CD4-positive, alpha-beta T cell treated with Interleukin-1 beta for 1 hour (primary cell): ENCODE results near the gene CLEC11A.
"Not testable (repeated sequence)": the region's sequence is repeated elsewhere in the genome, so short reads cannot be mapped to it uniquely, and the experiment has no call there.

Source experiments
- DNase-seq, 2 donors: peaks; one replicate each; pipeline ENCODE4 v3.0.0-alpha.2; 2020 to 2022

Gene CLEC11A

DNA sequence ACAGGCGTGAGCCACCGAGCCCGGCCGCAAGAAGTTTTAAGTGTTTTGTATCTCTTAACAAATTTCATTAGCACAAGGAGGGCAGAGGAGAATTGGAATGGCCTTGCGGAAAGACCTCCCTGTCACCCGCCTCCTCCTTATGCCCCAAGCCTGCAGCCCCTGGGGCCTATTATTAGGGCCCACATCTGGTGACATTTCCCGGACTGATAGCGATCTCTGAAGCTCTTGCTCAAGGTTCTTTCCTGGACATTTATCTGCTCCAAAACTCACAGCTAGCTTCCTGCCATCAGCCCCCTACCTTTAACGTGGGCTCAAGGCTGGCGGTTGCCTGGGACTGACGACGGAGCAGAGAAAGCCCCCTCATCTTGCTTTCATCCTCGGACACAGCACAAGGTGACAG is 40.4 kb downstream of the CLEC11A start:
- not testable (repeated sequence) for DNase-seq

DNA sequence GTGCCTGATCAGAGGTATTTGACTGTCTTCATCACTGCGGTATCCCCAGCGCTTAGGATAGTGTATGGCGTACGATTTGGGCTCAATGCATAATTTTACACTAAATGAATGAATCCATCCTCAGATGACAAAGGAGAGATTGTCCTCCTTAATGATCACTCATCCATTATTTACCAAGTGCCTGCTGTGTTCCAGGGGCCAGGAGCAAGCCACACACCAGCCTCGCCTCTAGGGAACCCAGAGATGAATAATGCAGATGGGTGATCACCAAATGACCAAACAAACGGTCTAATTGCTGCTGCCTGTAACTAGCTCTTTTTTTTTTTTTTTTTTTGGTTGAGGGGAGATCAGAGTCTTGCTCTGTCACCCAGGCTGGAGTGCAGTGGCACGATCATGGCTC is 41.2 kb downstream of the CLEC11A start:
- DNase-seq, result no peak

DNA sequence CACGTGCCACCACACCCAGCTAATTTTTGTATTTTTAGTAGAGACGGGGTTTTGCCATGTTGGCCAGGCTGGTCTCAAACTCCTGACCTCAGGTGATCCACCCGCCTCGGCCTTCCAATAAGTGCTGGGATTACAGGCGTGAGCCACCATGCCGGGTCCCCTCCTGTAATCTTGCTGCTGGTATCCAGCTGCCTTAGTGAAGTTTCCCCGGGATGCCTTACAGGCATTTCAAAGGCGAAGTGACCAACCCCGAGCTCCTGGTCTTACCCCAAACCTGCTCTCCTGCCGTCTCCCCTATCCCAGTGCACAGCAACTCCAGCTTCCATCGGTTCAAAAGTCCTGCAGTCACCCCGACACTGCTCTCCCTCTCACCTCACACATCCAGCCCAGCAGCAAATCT is 43.6 kb downstream of the CLEC11A start:
- DNase-seq, result not testable (repeated sequence)

GRCh38 chr19:50767263-50767662 is 44.1 kb downstream of the CLEC11A start:
- DNase-seq, result not testable (repeated sequence)

DNA sequence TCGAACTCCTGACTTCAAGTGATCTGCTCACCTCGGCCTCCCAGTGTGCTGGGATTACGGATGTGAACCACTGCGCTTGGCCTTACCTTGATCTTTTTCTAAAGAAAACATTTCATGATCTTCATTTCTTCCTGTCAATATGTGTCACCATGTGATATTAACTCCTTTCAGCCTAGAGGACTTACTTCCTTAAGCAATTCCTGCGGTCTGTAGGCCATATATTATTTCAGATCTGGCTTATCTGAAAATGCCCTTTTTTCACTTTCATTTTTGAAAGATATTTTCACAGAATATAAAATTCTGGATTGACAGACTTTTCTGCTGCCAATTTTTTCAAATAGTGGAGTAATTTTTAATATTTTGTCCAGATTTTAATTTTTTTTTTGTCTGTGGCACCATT is 45.1 kb downstream of the CLEC11A start:
- DNase-seq, result no peak

- not testable (repeated sequence) for DNase-seq
Observed at GRCh38 chr19:50770164-50770563, 47.0 kb downstream of the CLEC11A start, which contains the start of gene GPR32. Gene GPR32, plus strand, starts transcription at chr19:50770464. Its CDS starts 137 bp downstream, at chr19:50770601.

- DNase-seq, result no peak
Observed at GRCh38 chr19:50770888-50771287, 47.7 kb downstream of the CLEC11A start.

DNA sequence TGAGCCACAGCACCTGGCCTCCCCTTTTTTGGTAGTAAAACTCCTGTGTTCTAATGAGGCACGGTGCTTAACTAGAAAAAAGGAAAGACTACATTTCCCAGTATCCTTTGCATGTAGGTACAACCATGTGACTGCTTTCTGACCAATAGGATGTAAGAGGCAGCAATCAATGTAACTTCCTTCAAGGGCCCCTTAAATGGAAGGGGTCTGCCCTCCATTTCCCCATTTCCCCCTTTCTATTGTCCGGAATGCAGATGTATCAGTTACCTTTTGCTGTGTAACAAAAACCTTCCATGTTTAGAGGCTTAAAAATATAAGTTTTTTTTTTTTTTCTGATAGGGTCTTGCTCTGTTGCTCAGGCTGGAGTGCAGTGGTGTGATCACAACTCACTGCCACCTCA is 49.3 kb downstream of the CLEC11A start:
- no peak for DNase-seq

DNA sequence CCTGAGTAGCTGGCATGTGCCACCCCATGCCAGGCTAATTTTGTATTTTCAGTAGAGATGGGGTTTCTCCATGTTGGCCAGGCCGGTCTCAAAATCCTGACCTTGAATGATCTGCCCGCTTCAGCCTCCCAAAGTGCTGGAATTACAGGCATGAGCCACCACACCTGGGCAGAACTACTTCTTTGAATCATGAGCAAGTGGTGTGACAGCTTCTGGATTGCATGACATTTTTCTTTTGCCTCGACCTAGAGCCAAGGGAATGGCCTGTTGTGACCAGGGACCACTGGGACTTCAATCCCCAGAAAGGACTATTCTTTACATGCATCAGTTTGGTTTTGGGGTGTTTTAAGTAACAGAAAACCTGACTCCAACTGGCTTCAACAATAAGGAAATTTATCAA is 49.7 kb downstream of the CLEC11A start:
- DNase-seq, result not testable (repeated sequence)

GRCh38 chr19:50773454-50773853 is 50.3 kb downstream of the CLEC11A start:
- DNase-seq, result not testable (repeated sequence)
